H1 (cell line): ENCODE measurements around the gene MPRIP. TPM values are rescaled to one million over a fixed set of nuclear protein-coding genes. Genes with fewer than 3 reads are reported as not detected.

Experiments
- CTCF ChIA-PET: fragments of 300-600 bp; sonication (Branson Sonifier 250); formaldehyde crosslinking; loops from one replicate; lab custom pipeline; 2021; ENCODE audit not compliant: partially characterized antibody; lab: Charles Lee
- POLR2A ChIA-PET: fragments of 300-600 bp; sonication (Branson Sonifier 250); formaldehyde crosslinking; loops from one replicate; lab custom pipeline; 2021; ENCODE audit warnings: inconsistent platforms; ENCODE audit not compliant: partially characterized antibody; lab: Charles Lee
- DNase-seq, 2 experiments: peaks; one replicate each; pipeline versions ENCODE4 v3.0.0 to v3.0.0-alpha.2; 2010 to 2022; ENCODE audit warnings: low spot score in 2 of 2, low read depth in 1 of 2, mixed read lengths in 1 of 2
- FAIRE-seq: peaks from 2 replicates; lab custom pipeline; 2011; peaks lifted over from hg19 to GRCh38; lab: Jason Lieb, UNC
- H2AFZ ChIP-seq: 2 replicates; pipeline ENCODE4 v1.8.1; 2012; ENCODE audit warnings: low read length, inconsistent platforms
- H2AK5ac ChIP-seq: 2 replicates; pipeline ENCODE4 v1.6.1; 2013; ENCODE audit warnings: low read depth, low read length
- H2BK120ac ChIP-seq: replicated peaks from 2 replicates; pipeline ENCODE3; 2013; ENCODE audit warnings: low read depth, low read length, inconsistent platforms
- H2BK12ac ChIP-seq: 2 replicates; pipeline ENCODE4 v1.6.1; 2013; ENCODE audit warnings: low read depth, low read length
- H2BK15ac ChIP-seq: 2 replicates; pipeline ENCODE4 v1.6.1; 2013; ENCODE audit warnings: low read length
- H2BK20ac ChIP-seq: 2 replicates; pipeline ENCODE4 v1.6.1; 2013; ENCODE audit warnings: low read length
- H2BK5ac ChIP-seq: 2 replicates; pipeline ENCODE4 v1.6.1; 2013; ENCODE audit warnings: low read depth, low read length
- H3K14ac ChIP-seq: 2 replicates; pipeline ENCODE4 v1.6.1; 2013; ENCODE audit warnings: inconsistent platforms; ENCODE audit not compliant: insufficient read length
- H3K18ac ChIP-seq: 2 replicates; pipeline ENCODE4 v1.6.1; 2013; ENCODE audit warnings: low read length; ENCODE audit errors: extremely low read depth
- H3K23ac ChIP-seq: 2 replicates; pipeline ENCODE4 v1.6.1; 2013; ENCODE audit warnings: inconsistent platforms; ENCODE audit not compliant: insufficient read length
- H3K23me2 ChIP-seq: 2 replicates; pipeline ENCODE4 v1.6.1; 2013; ENCODE audit warnings: low read depth, low read length
- H3K27ac ChIP-seq: 2 replicates; pipeline ENCODE4 v1.6.1; 2011; ENCODE audit warnings: low read depth, low read length, inconsistent platforms
- H3K27me3 ChIP-seq, 4 experiments: replicated peaks in 1 of 4; 1 replicate in 1 of 4; 2 replicates in 3 of 4; pipeline versions ENCODE4 v1.6.1 to v1.8.1; 2011 to 2013; ENCODE audit warnings: low read length in 3 of 4, mild to moderate bottlenecking in 3 of 4, inconsistent platforms in 2 of 4, mixed read lengths in 2 of 4, moderate library complexity in 1 of 4; ENCODE audit not compliant: control insufficient read depth in 3 of 4, insufficient read depth in 3 of 4; ENCODE audit errors: extremely low read depth in 1 of 4
- H3K36me3 ChIP-seq, 4 experiments: 2 replicates each; pipeline versions ENCODE4 v1.6.1 to v1.8.1; 2011 to 2013; ENCODE audit warnings: mild to moderate bottlenecking in 4 of 4, low read length in 3 of 4, moderate library complexity in 2 of 4, control low read depth in 1 of 4, inconsistent platforms in 1 of 4; ENCODE audit not compliant: insufficient read depth in 4 of 4, control insufficient read depth in 2 of 4
- H3K4ac ChIP-seq: replicated peaks from 2 replicates; pipeline ENCODE3; 2013; ENCODE audit warnings: low read length, low read depth, mixed read lengths, inconsistent platforms; ENCODE audit not compliant: insufficient read length
- H3K4me1 ChIP-seq, 4 experiments: replicated peaks in 1 of 4; 1 replicate in 1 of 4; 2 replicates in 3 of 4; pipeline versions ENCODE4 v1.6.1 to v1.8.1; 2011 to 2013; ENCODE audit warnings: low read length in 3 of 4, inconsistent platforms in 2 of 4, mixed read lengths in 1 of 4; ENCODE audit not compliant: insufficient read depth in 4 of 4, control insufficient read depth in 3 of 4
- H3K4me2 ChIP-seq, 2 experiments: 2 replicates each; pipeline versions ENCODE4 v1.6.1 to v1.8.1; 2011 to 2013; ENCODE audit warnings: low read depth in 2 of 2, low read length in 2 of 2, control low read depth in 1 of 2, inconsistent platforms in 1 of 2, mild to moderate bottlenecking in 1 of 2; ENCODE audit not compliant: insufficient read depth in 1 of 2
- H3K4me3 ChIP-seq, 4 experiments: fragments of 200-600, 300-600 bp in 1 of 4; sonication (generic), shearing (Covaris generic), sonication (Bioruptor Twin) in 1 of 4; 2 replicates each; pipeline versions ENCODE4 v1.5.1 to v1.8.1; 2011 to 2016; ENCODE audit warnings: low read length in 4 of 4, low read depth in 3 of 4, control low read depth in 2 of 4, inconsistent platforms in 2 of 4, mild to moderate bottlenecking in 2 of 4, mixed read lengths in 1 of 4, moderate library complexity in 1 of 4; ENCODE audit not compliant: insufficient read depth in 2 of 4; ENCODE audit errors: extremely low read depth in 1 of 4
- H3K56ac ChIP-seq: replicated peaks from 2 replicates; pipeline ENCODE3; 2013; ENCODE audit warnings: low read depth, mild to moderate bottlenecking, mixed read lengths, low read length, inconsistent platforms; ENCODE audit not compliant: insufficient read length
- H3K79me1 ChIP-seq: 2 replicates; pipeline ENCODE4 v1.6.1; 2013; ENCODE audit warnings: low read depth, low read length, control low read depth
- H3K79me2 ChIP-seq, 2 experiments: 2 replicates each; pipeline versions ENCODE4 v1.6.1 to v1.8.1; 2012 to 2013; ENCODE audit warnings: low read length in 2 of 2, mild to moderate bottlenecking in 2 of 2, inconsistent platforms in 1 of 2; ENCODE audit not compliant: insufficient read depth in 2 of 2, control insufficient read depth in 1 of 2
- H3K9ac ChIP-seq, 4 experiments: replicated peaks in 1 of 4; 1 replicate in 1 of 4; 2 replicates in 3 of 4; pipeline versions ENCODE4 v1.6.1 to v1.8.1; 2011 to 2013; ENCODE audit warnings: low read depth in 3 of 4, low read length in 3 of 4, control low read depth in 2 of 4, mild to moderate bottlenecking in 2 of 4, moderate library complexity in 2 of 4, inconsistent platforms in 1 of 4; ENCODE audit errors: extremely low read depth in 1 of 4
- H3K9me3 ChIP-seq, 2 experiments: 2 replicates each; pipeline versions ENCODE4 v1.6.1 to v1.8.1; 2012 to 2013; ENCODE audit warnings: mild to moderate bottlenecking in 2 of 2, moderate library complexity in 2 of 2, control low read depth in 1 of 2, inconsistent platforms in 1 of 2, low read depth in 1 of 2, low read length in 1 of 2, mixed read lengths in 1 of 2; ENCODE audit not compliant: insufficient read depth in 2 of 2
- H4K20me1 ChIP-seq, 2 experiments: replicated peaks in 1 of 2; 2 replicates each; pipeline versions ENCODE3 to v1.8.1; 2011 to 2013; ENCODE audit warnings: inconsistent platforms in 2 of 2, low read length in 2 of 2, mild to moderate bottlenecking in 1 of 2; ENCODE audit not compliant: insufficient read depth in 2 of 2, control insufficient read depth in 1 of 2
- H4K5ac ChIP-seq: 2 replicates; pipeline ENCODE4 v1.6.1; 2013; ENCODE audit warnings: low read length, low read depth, mixed read lengths, inconsistent platforms; ENCODE audit not compliant: insufficient read length
- H4K8ac ChIP-seq: 2 replicates; pipeline ENCODE4 v1.8.0; 2013; ENCODE audit warnings: mild to moderate bottlenecking, moderate library complexity, low read length, inconsistent platforms; ENCODE audit not compliant: insufficient read depth; ENCODE audit errors: extremely low read depth
- H4K91ac ChIP-seq: replicated peaks from 2 replicates; pipeline ENCODE3; 2013; ENCODE audit warnings: low read length, mixed read lengths, inconsistent platforms; ENCODE audit not compliant: insufficient read length
- BACH1 ChIP-seq: IDR thresholded peaks from 2 replicates; pipeline ENCODE4 v1.6.1; 2012; ENCODE audit warnings: low read length, improper control_type of control experiment
- RBBP5 ChIP-seq: IDR thresholded peaks from 2 replicates; pipeline ENCODE4 v1.7.1; 2012; ENCODE audit warnings: low read depth, mild to moderate bottlenecking, inconsistent platforms, low read length, moderate library complexity, borderline replicate concordance
- WGBS, 2 experiments: shearing (Covaris generic) in 1 of 2; methylation state at CpG; one replicate each; pipeline versions ENCODE4 v1.1.6 to v1.1.7; 2013 to 2015; ENCODE audit warnings: low lambda C conversion rate in 2 of 2, mixed read lengths in 2 of 2, inconsistent platforms in 1 of 2, low coverage in 1 of 2, missing lambda C conversion rate in 1 of 2; ENCODE audit not compliant: insufficient replicate concordance in 2 of 2, insufficient coverage in 1 of 2, insufficient read length in 1 of 2; ENCODE audit errors: extremely low coverage in 1 of 2, missing lambda C conversion rate in 1 of 2; 5-methylcytosine and 5-hydroxymethylcytosine counted together
- polyA plus RNA-seq, 7 experiments: library from polyadenylated mRNA; depleted of rRNA in 3 of 7; stranded (reverse) in 5 of 7; unstranded in 2 of 7; fragments of >200 nt in 5 of 7; fragments of 200-250 nt in 2 of 7; gene quantifications; 1 replicate in 5 of 7; 2 replicates in 1 of 7; 4 replicates in 1 of 7; pipeline versions ENCODE4 v1.2.1 to v1.2.3, GENCODE V29; 2011 to 2013; ENCODE audit warnings: missing spikeins in 2 of 7, mixed read lengths in 2 of 7
- total RNA-seq: library from RNA; stranded (reverse); fragmentation: NEBNext Ultra II Directional; extraction: Animal tissue kit (Norgen Biotek cat#: 25700); gene quantifications from 2 replicates; pipeline ENCODE4 v1.2.1, GENCODE V29; 2021

The MPRIP gene
- total and polyA plus RNA-seq, 2 of the 8 experiments (the other 6 are each of a cell fraction or from before 2014, with no cell fraction given) = 48.6 to 146 TPM

- H3K27ac ChIP-seq = no peak overlapping the region
Measured at GRCh38 chr17:17141279-17141678, 99.0 kb downstream of the MPRIP start.

More at GRCh38 chr17:17141279-17141678, 99.0 kb downstream of the MPRIP start:
- Histone ChIP-seq H2BK12ac (no peak overlapping the region), H3K4me3 (no peak overlapping the region), H2AFZ (no peak overlapping the region), H4K5ac (no peak overlapping the region), H3K79me1 (no peaks in the 10 kb centered on the region; the same call in 1 of the 2 replicates), H3K27me3 (no peaks in the 10 kb centered on the region), H2BK120ac (no peak overlapping the region), H3K4ac (no peak overlapping the region), H3K23ac (no peak overlapping the region), H3K79me2 (no peaks in the 10 kb centered on the region), H3K9me3 (no peaks in the 10 kb centered on the region), H3K9ac (no peak overlapping the region), H2BK20ac (no peak overlapping the region), H3K36me3 (peaks cover 9 to 20% (median 16%) of the 10 kb centered on the region in 4 experiments; a peak in 6 of 8 replicates), H3K14ac (no peak overlapping the region), H3K23me2 (no peaks in the 10 kb centered on the region), H3K4me1 (peaks cover 0 to 17% (median 3%) of the 10 kb centered on the region in 4 experiments; a peak in 5 of 7 replicates), H4K20me1 (peaks cover 0 to 8% of the 10 kb centered on the region in 2 experiments), H4K91ac (no peak overlapping the region), H3K56ac (no peak overlapping the region), H3K18ac (no peak overlapping the region), H3K4me2 (no peak overlapping the region), H4K8ac (no peak overlapping the region), H2AK5ac (0 out of 2 replicates have a peak overlapping the region, but pooled peaks have one; percentile 24), H2BK15ac (no peak overlapping the region), H2BK5ac (0 out of 2 replicates have a peak overlapping the region, but pooled peaks have one; percentile 24)
- TF ChIP-seq RBBP5 (no peak), BACH1 (no peak)
- CTCF ChIA-PET = interaction anchor here (0.7 to 8.2 kb wide), 50 partner anchors 8 to 250 kb away, joined by 3 to 117 read pairs (median 5); partner anchors contain the start of gene MPRIP
- DNase-seq (no peak), FAIRE-seq (no peak)
- 84% methylated on average over 12 of the region's 12 CpGs; no CpG with 5 or more reads in 1 of the 2 experiments for WGBS, 2 experiments
- POLR2A ChIA-PET = interaction anchor here (1.2 to 1.5 kb wide), 2 partner anchors 12 to 37 kb away, joined by 3 to 5 read pairs; no protein-coding TSS in a partner anchor
